Caco-2 (cell line): ENCODE data around the gene RHEX. TPM values are rescaled to one million over a fixed set of nuclear protein-coding genes. Genes with fewer than 3 reads are reported as not detected.
A peak's percentile ranks its signal among the peaks of the same experiment; 100 is the strongest.

Experiments used
- BruUV-seq: library from RNA; stranded (reverse); fragments of 400-500 nt; replicated peaks from 2 replicates; lab custom pipeline; 2021; lab: Mats Ljungman, UMichigan
- CTCF ChIA-PET: fragments of 300-600 bp; sonication (Branson Sonifier 250); formaldehyde crosslinking; loops from one replicate; lab custom pipeline; 2022; ENCODE audit warnings: antibody characterized with exemption; lab: Charles Lee
- POLR2A ChIA-PET: fragments of 300-600 bp; sonication (Branson Sonifier 250); formaldehyde crosslinking; loops from one replicate; lab custom pipeline; 2022; ENCODE audit warnings: antibody characterized with exemption; lab: Charles Lee
- DNase-seq, 2 experiments: peaks; one replicate each; pipeline versions ENCODE4 v3.0.0 to v3.0.0-alpha.2; 2020 to 2022
- H3K27me3 ChIP-seq: replicated peaks from 2 replicates; pipeline ENCODE4 v1.6.0; 2011; ENCODE audit warnings: low read length; ENCODE audit not compliant: control insufficient read depth, insufficient read depth
- H3K36me3 ChIP-seq: 2 replicates; pipeline ENCODE4 v1.5.1; 2011; ENCODE audit warnings: low read length; ENCODE audit not compliant: control insufficient read depth, insufficient read depth
- H3K4me1 ChIP-seq: fragments of 250-450 bp; sonication (Bioruptor Pico); 2 replicates; pipeline ENCODE4 v1.5.1; 2020; ENCODE audit warnings: mild to moderate bottlenecking
- H3K4me3 ChIP-seq: 2 replicates; pipeline ENCODE4 v1.5.1; 2011; ENCODE audit warnings: low read depth, mild to moderate bottlenecking, control low read depth, low read length
- H3K9me3 ChIP-seq: fragments of 250-450 bp; sonication (Bioruptor Pico); 2 replicates; pipeline ENCODE4 v1.5.1; 2020; ENCODE audit warnings: mild to moderate bottlenecking, moderate library complexity
- H3K27ac Mint-ChIP-seq: one replicate; pipeline ENCODE4 v1.8.0; 2022; ENCODE audit warnings: mixed read lengths; ENCODE audit not compliant: unreplicated experiment
- H3K27me3 Mint-ChIP-seq: one replicate; pipeline ENCODE4 v1.8.0; 2022; ENCODE audit warnings: mixed read lengths; ENCODE audit not compliant: insufficient read depth, unreplicated experiment
- H3K36me3 Mint-ChIP-seq: one replicate; pipeline ENCODE4 v1.8.0; 2022; ENCODE audit warnings: mild to moderate bottlenecking, mixed read lengths; ENCODE audit not compliant: insufficient read depth, unreplicated experiment
- H3K4me1 Mint-ChIP-seq: one replicate; pipeline ENCODE4 v1.8.0; 2022; ENCODE audit warnings: low read depth, mixed read lengths; ENCODE audit not compliant: unreplicated experiment
- H3K4me3 Mint-ChIP-seq: one replicate; pipeline ENCODE4 v1.8.0; 2022; ENCODE audit warnings: mild to moderate bottlenecking, moderate library complexity, mixed read lengths; ENCODE audit not compliant: unreplicated experiment
- H3K9me3 Mint-ChIP-seq: one replicate; pipeline ENCODE4 v1.8.0; 2022; ENCODE audit warnings: mixed read lengths; ENCODE audit not compliant: unreplicated experiment
- intact Hi-C: fragments of 100-400 bp; cut with micrococcal nuclease; formaldehyde crosslinking; loops from one replicate; pipeline ENCODE4 v1.10.0; 2022; ENCODE audit not compliant: unreplicated experiment
- total RNA-seq: library from RNA; stranded (reverse); gene quantifications from 2 replicates; pipeline ENCODE4 v1.2.3, GENCODE V29; 2022
- TF ChIP-seq, protein P1 (sequence below), 2 experiments: fragments of 200-600 bp in 1 of 2; IDR thresholded peaks; 1 replicate in 1 of 2; 2 replicates in 1 of 2; pipeline versions ENCODE4 v1.5.1 to v1.8.0; 2011 to 2022; ENCODE audit warnings: antibody characterized with exemption in 1 of 2, control low read depth in 1 of 2, inconsistent platforms in 1 of 2, low read depth in 1 of 2, low read length in 1 of 2, mild to moderate bottlenecking in 1 of 2, moderate library complexity in 1 of 2; ENCODE audit not compliant: insufficient read depth in 1 of 2, severe bottlenecking in 1 of 2, unreplicated experiment in 1 of 2

RHEX gene
- total RNA-seq, 1 experiment from 2014 or later: not detected

DNA sequence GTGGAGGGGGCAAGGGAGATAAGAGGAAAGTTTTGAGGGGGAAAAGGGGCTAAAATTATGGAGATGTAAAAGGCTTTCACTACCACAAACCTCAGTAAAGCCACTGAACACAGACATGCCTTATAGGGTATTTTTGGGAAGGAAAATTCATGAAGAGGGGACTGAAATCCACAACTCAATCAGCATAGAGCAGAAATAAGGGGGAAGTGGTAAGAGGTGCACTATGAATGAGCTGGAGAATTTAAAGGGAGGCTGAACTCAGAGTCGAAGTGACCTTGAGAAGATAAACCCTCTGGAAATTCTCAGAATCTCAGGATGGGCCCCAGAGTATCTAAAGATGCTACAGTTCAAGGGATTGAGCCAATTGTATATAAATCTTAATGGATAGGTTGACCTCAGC is 15.3 kb downstream of the RHEX start:
- H3K36me3 ChIP-seq: no peaks in the 10 kb centered on the region
- H3K36me3 Mint-ChIP-seq: no peaks in the 10 kb centered on the region
- no peak overlapping the region for H3K4me3 ChIP-seq
- intact Hi-C loops: no loop called here
- peaks cover 1% of the 10 kb centered on the region for H3K9me3 Mint-ChIP-seq
- H3K4me1 ChIP-seq: 0 out of 2 replicates have a peak, but pooled peaks cover 6% of the 10 kb centered on the region
- H3K9me3 ChIP-seq: no peaks in the 10 kb centered on the region
- DNase-seq: no peak
- POLR2A ChIA-PET: no interaction called here
- no peak overlapping the region for H3K27ac Mint-ChIP-seq
- H3K4me1 Mint-ChIP-seq: no peaks in the 10 kb centered on the region
- BruUV-seq: no TSS peak
- no peaks in the 10 kb centered on the region for H3K27me3 ChIP-seq
- TF ChIP-seq, protein P1, sequence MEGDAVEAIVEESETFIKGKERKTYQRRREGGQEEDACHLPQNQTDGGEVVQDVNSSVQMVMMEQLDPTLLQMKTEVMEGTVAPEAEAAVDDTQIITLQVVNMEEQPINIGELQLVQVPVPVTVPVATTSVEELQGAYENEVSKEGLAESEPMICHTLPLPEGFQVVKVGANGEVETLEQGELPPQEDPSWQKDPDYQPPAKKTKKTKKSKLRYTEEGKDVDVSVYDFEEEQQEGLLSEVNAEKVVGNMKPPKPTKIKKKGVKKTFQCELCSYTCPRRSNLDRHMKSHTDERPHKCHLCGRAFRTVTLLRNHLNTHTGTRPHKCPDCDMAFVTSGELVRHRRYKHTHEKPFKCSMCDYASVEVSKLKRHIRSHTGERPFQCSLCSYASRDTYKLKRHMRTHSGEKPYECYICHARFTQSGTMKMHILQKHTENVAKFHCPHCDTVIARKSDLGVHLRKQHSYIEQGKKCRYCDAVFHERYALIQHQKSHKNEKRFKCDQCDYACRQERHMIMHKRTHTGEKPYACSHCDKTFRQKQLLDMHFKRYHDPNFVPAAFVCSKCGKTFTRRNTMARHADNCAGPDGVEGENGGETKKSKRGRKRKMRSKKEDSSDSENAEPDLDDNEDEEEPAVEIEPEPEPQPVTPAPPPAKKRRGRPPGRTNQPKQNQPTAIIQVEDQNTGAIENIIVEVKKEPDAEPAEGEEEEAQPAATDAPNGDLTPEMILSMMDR (IDR thresholded peaks at IDR 0.05; ENCODE audit: insufficient read depth in 1 of 2, low read depth in 1 of 2, low read length in 1 of 2, severe bottlenecking in 1 of 2, unreplicated experiment in 1 of 2): no peak
- peaks cover 3% of the 10 kb centered on the region for H3K27me3 Mint-ChIP-seq
- H3K4me3 Mint-ChIP-seq: no peak overlapping the region
- CTCF ChIA-PET: interaction anchor here (0.6 kb wide), 1 partner anchor 62 kb away, joined by 3 read pairs; no protein-coding TSS in a partner anchor

- no peaks in the 10 kb centered on the region for H3K36me3 ChIP-seq
- no TSS peak for BruUV-seq
- H3K4me3 ChIP-seq: no peak overlapping the region
- intact Hi-C loops: no loop called here
- H3K4me1 ChIP-seq: 0 out of 2 replicates have a peak, but pooled peaks cover 6% of the 10 kb centered on the region
- no peaks in the 10 kb centered on the region for H3K27me3 ChIP-seq
- no peaks in the 10 kb centered on the region for H3K9me3 ChIP-seq
- peaks cover 8% of the 10 kb centered on the region for H3K27me3 Mint-ChIP-seq
- H3K4me1 Mint-ChIP-seq: no peaks in the 10 kb centered on the region
- H3K9me3 Mint-ChIP-seq: no peaks in the 10 kb centered on the region
- no peak overlapping the region for H3K27ac Mint-ChIP-seq
- TF ChIP-seq, protein P1 (IDR thresholded peaks at IDR 0.05; ENCODE audit: insufficient read depth in 1 of 2, low read depth in 1 of 2, low read length in 1 of 2, severe bottlenecking in 1 of 2, unreplicated experiment in 1 of 2): no peak
- DNase-seq: no peak
- H3K36me3 Mint-ChIP-seq: no peaks in the 10 kb centered on the region
- CTCF ChIA-PET: interaction anchor here (1.0 kb wide), 1 partner anchor 11 kb away, joined by 3 read pairs; no protein-coding TSS in a partner anchor
- POLR2A ChIA-PET: no interaction called here
- H3K4me3 Mint-ChIP-seq: no peak overlapping the region
These were observed 17.8 kb downstream of the RHEX start for GRCh38 chr1:206070627-206071304.

DNA sequence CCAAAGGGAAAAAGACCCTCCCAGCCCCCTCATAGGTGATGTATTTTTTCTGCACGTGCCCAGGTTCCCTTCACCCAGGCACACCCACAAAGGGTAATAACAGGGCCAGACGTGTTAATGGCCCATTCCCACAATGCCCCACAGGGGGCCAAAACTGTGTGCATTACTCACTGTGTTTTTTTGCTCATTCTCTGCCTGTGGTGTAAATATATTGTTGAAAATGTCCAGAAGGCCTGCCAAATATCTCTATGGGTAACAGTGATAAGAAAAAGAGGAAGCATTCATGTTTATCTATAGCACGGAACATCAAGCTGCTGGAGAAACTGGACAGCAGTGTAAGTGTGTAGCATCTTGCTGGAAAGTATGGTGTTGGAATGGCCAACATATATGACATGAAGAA is 21.9 kb downstream of the RHEX start:
- Mint-ChIP-seq H3K27me3 (peaks cover 14% of the 10 kb centered on the region), H3K4me1 (no peaks in the 10 kb centered on the region), H3K4me3 (no peak overlapping the region), H3K27ac (no peak overlapping the region), H3K36me3 (no peaks in the 10 kb centered on the region), H3K9me3 (no peaks in the 10 kb centered on the region)
- Histone ChIP-seq H3K9me3 (no peaks in the 10 kb centered on the region), H3K4me3 (no peak overlapping the region), H3K36me3 (no peaks in the 10 kb centered on the region), H3K4me1 (no peaks in the 10 kb centered on the region), H3K27me3 (no peaks in the 10 kb centered on the region)
- DNase-seq: no peak
- intact Hi-C loops: no loop called here
- ChIA-PET POLR2A (no interaction called here), CTCF (no interaction called here)
- TF ChIP-seq, protein P1 (IDR thresholded peaks at IDR 0.05; ENCODE audit: insufficient read depth in 1 of 2, low read depth in 1 of 2, low read length in 1 of 2, severe bottlenecking in 1 of 2, unreplicated experiment in 1 of 2): peak in 1 of 2 experiments; percentile 15
- no TSS peak for BruUV-seq
